HG02763 (cell line): Measurements from ENCODE around the gene ZNF48.

Experiments used
- ATAC-seq: cut with Tn5 transposase; IDR thresholded peaks from one replicate; pipeline ENCODE4 v1.9.1; 2021; ENCODE audit warnings: mild to moderate bottlenecking, moderate library complexity; ENCODE audit not compliant: unreplicated experiment

The ZNF48 gene

GRCh38 chr16:30358577-30358936 lies 36.7 kb upstream of the ZNF48 start:
- no peak for ATAC-seq

GRCh38 chr16:30358990-30359870 lies 36.0 kb upstream of the ZNF48 start:
- ATAC-seq = no peak

GRCh38 chr16:30359871-30360170 lies 35.4 kb upstream of the ZNF48 start:
- no peak for ATAC-seq

- no peak for ATAC-seq
Measured at GRCh38 chr16:30361180-30361579, 34.0 kb upstream of the ZNF48 start.

- no peak for ATAC-seq
Measured at GRCh38 chr16:30365200-30365599, 30.0 kb upstream of the ZNF48 start.

- no peak for ATAC-seq
Measured at GRCh38 chr16:30366511-30366910, 28.7 kb upstream of the ZNF48 start.

GRCh38 chr16:30367349-30368009 lies 27.7 kb upstream of the ZNF48 start:
- no peak for ATAC-seq

- no peak for ATAC-seq
Measured at GRCh38 chr16:30368122-30368791, 27.0 kb upstream of the ZNF48 start.

- no peak for ATAC-seq
Measured at GRCh38 chr16:30368792-30369090, 26.5 kb upstream of the ZNF48 start.

- no peak for ATAC-seq
Measured at GRCh38 chr16:30369091-30369937, 25.9 kb upstream of the ZNF48 start.

GRCh38 chr16:30369938-30370455 lies 25.2 kb upstream of the ZNF48 start:
- no peak for ATAC-seq

GRCh38 chr16:30370456-30371247 lies 24.6 kb upstream of the ZNF48 start, which contains the start of gene TBC1D10B:
TSS of gene TBC1D10B (minus strand) at chr16:30370494. CDS start at chr16:30370183, 311 bp downstream.
- peak; percentile 73 for ATAC-seq

- ATAC-seq = no peak
Measured at GRCh38 chr16:30371248-30371816, 23.9 kb upstream of the ZNF48 start.

GRCh38 chr16:30372038-30372712 lies 23.0 kb upstream of the ZNF48 start:
- no peak for ATAC-seq

- no peak for ATAC-seq
Measured at GRCh38 chr16:30372725-30373124, 22.5 kb upstream of the ZNF48 start.

GRCh38 chr16:30374538-30374937 lies 20.7 kb upstream of the ZNF48 start, which contains the start of gene MYL11:
TSS of gene MYL11 (plus strand) at chr16:30374802. CDS start at chr16:30374858, 56 bp downstream.
- ATAC-seq = no peak

- ATAC-seq = no peak
Measured at GRCh38 chr16:30375864-30376263, 19.4 kb upstream of the ZNF48 start.

- no peak for ATAC-seq
Measured at GRCh38 chr16:30376461-30376902, 18.7 kb upstream of the ZNF48 start.
